ENCODE results near the gene SATB1. TPM values are rescaled to one million over a fixed set of nuclear protein-coding genes. Genes with fewer than 3 reads are reported as not detected.
"Not testable (repeated sequence)": the region's sequence is repeated elsewhere in the genome, so short reads cannot be mapped to it uniquely, and the experiment has no call there.

Gene SATB1
- total RNA-seq (2014; rRNA removed; shearing (Covaris generic); ENCODE audit: low replicate concordance) = 5.9 and 6.8 TPM in 2 replicates

- Histone ChIP-seq H3K4me1 (ENCODE audit: low read length) (peaks cover 21% of the 10 kb centered on the region), H3K4me2 (ENCODE audit: low read depth, low read length, poor library complexity, severe bottlenecking) (peak within 1 kb of the TSS; percentile 79), H3K36me3 (ENCODE audit: insufficient read depth, low read length) (no peaks in the 10 kb centered on the region), H3K9me2 (replicated peaks; ENCODE audit: insufficient read depth, low read length) (no peaks in the 10 kb centered on the region), H2AFZ (ENCODE audit: low read length) (peak within 1 kb of the TSS; percentile 97), H3K4me3 (ENCODE audit: low read length) (peak within 1 kb of the TSS; percentile 69), H3K79me2 (ENCODE audit: low read length) (no peaks in the 10 kb centered on the region), H3K9ac (ENCODE audit: low read length) (peak within 1 kb of the TSS; percentile 72), H4K20me1 (ENCODE audit: insufficient read depth, low read depth, low read length) (no peaks in the 10 kb centered on the region), H3K27me3 (ENCODE audit: low read length) (no peaks in the 10 kb centered on the region), H3K27ac (ENCODE audit: low read length) (no peak within 1 kb of the TSS), H3K9me3 (ENCODE audit: low read length) (no peaks in the 10 kb centered on the region)
- DNase-seq = peak; percentile 79
Observed at GRCh38 chr3:18424729-18425640, at the start of gene SATB1. SATB1 (minus strand) TSS chr3:18425339; CDS start chr3:18420967, 4,372 bp downstream.

GRCh38 chr3:18474202-18474601 lies 49.1 kb upstream of the SATB1 start:
- H3K4me1 ChIP-seq (ENCODE audit: low read length) = no peaks in the 10 kb centered on the region
- no peaks in the 10 kb centered on the region for H4K20me1 ChIP-seq (ENCODE audit: insufficient read depth, low read depth, low read length)
- no peaks in the 10 kb centered on the region for H3K9me3 ChIP-seq (ENCODE audit: low read length)
- no peak overlapping the region for H3K4me3 ChIP-seq (ENCODE audit: low read length)
- no peaks in the 10 kb centered on the region for H3K27me3 ChIP-seq (ENCODE audit: low read length)
- H3K79me2 ChIP-seq (ENCODE audit: low read length) = no peaks in the 10 kb centered on the region
- H3K9ac ChIP-seq (ENCODE audit: low read length) = no peak overlapping the region
- H2AFZ ChIP-seq (ENCODE audit: low read length) = no peak overlapping the region
- no peaks in the 10 kb centered on the region for H3K36me3 ChIP-seq (ENCODE audit: insufficient read depth, low read length)
- no peak for DNase-seq
- no peak overlapping the region for H3K27ac ChIP-seq (ENCODE audit: low read length)
- no peaks in the 10 kb centered on the region for H3K9me2 ChIP-seq (replicated peaks; ENCODE audit: insufficient read depth, low read length)
- H3K4me2 ChIP-seq (ENCODE audit: low read depth, low read length, poor library complexity, severe bottlenecking) = no peak overlapping the region

DNA sequence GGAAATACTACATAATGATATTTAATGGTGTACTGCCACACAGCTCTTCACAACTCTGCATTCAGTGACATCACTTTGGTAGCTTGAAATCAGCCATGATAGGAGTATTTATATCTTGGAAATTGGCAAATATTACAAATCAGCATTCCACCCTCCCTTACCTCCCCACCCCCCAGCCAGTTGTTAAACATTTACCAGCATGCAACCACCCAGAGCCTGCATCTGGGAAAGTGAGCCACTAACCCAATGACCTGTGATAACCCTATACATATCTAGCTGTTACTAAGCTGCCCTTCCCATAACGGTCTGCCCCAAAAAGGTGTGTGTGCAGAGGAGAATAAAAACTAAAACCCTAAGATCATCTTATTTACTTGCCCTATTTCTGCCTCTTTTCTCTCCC lies 44.6 kb upstream of the SATB1 start:
- Histone ChIP-seq H2AFZ (ENCODE audit: low read length) (no peak overlapping the region), H3K27me3 (ENCODE audit: low read length) (no peaks in the 10 kb centered on the region), H3K36me3 (ENCODE audit: insufficient read depth, low read length) (no peaks in the 10 kb centered on the region), H3K9me3 (ENCODE audit: low read length) (no peaks in the 10 kb centered on the region), H3K9ac (ENCODE audit: low read length) (no peak overlapping the region), H4K20me1 (ENCODE audit: insufficient read depth, low read depth, low read length) (no peaks in the 10 kb centered on the region), H3K4me3 (ENCODE audit: low read length) (no peak overlapping the region), H3K79me2 (ENCODE audit: low read length) (no peaks in the 10 kb centered on the region), H3K4me2 (ENCODE audit: low read depth, low read length, poor library complexity, severe bottlenecking) (no peak overlapping the region), H3K4me1 (ENCODE audit: low read length) (no peaks in the 10 kb centered on the region), H3K9me2 (replicated peaks; ENCODE audit: insufficient read depth, low read length) (no peaks in the 10 kb centered on the region), H3K27ac (ENCODE audit: low read length) (no peak overlapping the region)
- no peak for DNase-seq

- Histone ChIP-seq H3K9me3 (ENCODE audit: low read length) (no peaks in the 10 kb centered on the region), H3K79me2 (ENCODE audit: low read length) (no peaks in the 10 kb centered on the region), H3K9me2 (replicated peaks; ENCODE audit: insufficient read depth, low read length) (no peaks in the 10 kb centered on the region), H3K27ac (ENCODE audit: low read length) (no peak overlapping the region), H3K4me3 (ENCODE audit: low read length) (no peak overlapping the region), H4K20me1 (ENCODE audit: insufficient read depth, low read depth, low read length) (no peaks in the 10 kb centered on the region), H3K27me3 (ENCODE audit: low read length) (no peaks in the 10 kb centered on the region), H3K4me2 (ENCODE audit: low read depth, low read length, poor library complexity, severe bottlenecking) (no peak overlapping the region), H2AFZ (ENCODE audit: low read length) (no peak overlapping the region), H3K36me3 (ENCODE audit: insufficient read depth, low read length) (no peaks in the 10 kb centered on the region), H3K4me1 (ENCODE audit: low read length) (no peaks in the 10 kb centered on the region), H3K9ac (ENCODE audit: low read length) (no peak overlapping the region)
- no peak for DNase-seq
Observed at GRCh38 chr3:18466136-18466535, 41.0 kb upstream of the SATB1 start.

GRCh38 chr3:18454766-18455165 lies 29.6 kb upstream of the SATB1 start:
- no peaks in the 10 kb centered on the region for H3K9me3 ChIP-seq (ENCODE audit: low read length)

DNA sequence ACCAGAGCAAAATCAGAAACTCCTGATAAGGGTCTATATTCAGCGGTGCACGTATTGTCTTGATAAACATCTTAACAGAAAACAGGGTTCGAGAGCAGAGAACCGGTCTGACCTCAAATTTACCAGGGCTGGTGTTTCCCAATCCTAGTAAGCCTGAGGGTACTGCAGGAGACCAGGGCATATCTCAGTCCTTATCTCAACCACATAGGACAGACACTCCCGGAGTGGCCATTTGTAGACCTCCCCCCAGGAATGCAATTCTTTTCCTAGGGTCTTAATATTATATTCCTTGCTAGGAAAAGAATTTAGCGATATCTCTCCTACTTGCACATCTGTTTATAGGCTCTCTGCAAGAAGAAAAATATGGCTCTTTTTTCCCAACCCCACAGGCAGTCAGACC lies 24.5 kb upstream of the SATB1 start:
- not testable (repeated sequence) for H3K79me2 ChIP-seq (ENCODE audit: low read length); H4K20me1 ChIP-seq (ENCODE audit: insufficient read depth, low read depth, low read length); H3K4me2 ChIP-seq (ENCODE audit: low read depth, low read length, poor library complexity, severe bottlenecking); H3K9ac ChIP-seq (ENCODE audit: low read length); H3K27ac ChIP-seq (ENCODE audit: low read length); H3K4me1 ChIP-seq (ENCODE audit: low read length); H3K4me3 ChIP-seq (ENCODE audit: low read length); H3K9me3 ChIP-seq (ENCODE audit: low read length); DNase-seq; H2AFZ ChIP-seq (ENCODE audit: low read length); H3K27me3 ChIP-seq (ENCODE audit: low read length); H3K9me2 ChIP-seq (replicated peaks; ENCODE audit: insufficient read depth, low read length); H3K36me3 ChIP-seq (ENCODE audit: insufficient read depth, low read length)

More at GRCh38 chr3:18454766-18455165, 29.6 kb upstream of the SATB1 start:
- no peaks in the 10 kb centered on the region for H3K9me2 ChIP-seq (replicated peaks; ENCODE audit: insufficient read depth, low read length)
- no peak for DNase-seq
- no peak overlapping the region for H2AFZ ChIP-seq (ENCODE audit: low read length)
- H3K27me3 ChIP-seq (ENCODE audit: low read length) = no peaks in the 10 kb centered on the region
- no peak overlapping the region for H3K4me2 ChIP-seq (ENCODE audit: low read depth, low read length, poor library complexity, severe bottlenecking)
- no peaks in the 10 kb centered on the region for H3K79me2 ChIP-seq (ENCODE audit: low read length)
- no peak overlapping the region for H3K27ac ChIP-seq (ENCODE audit: low read length)
- no peak overlapping the region for H3K9ac ChIP-seq (ENCODE audit: low read length)
- no peaks in the 10 kb centered on the region for H3K4me1 ChIP-seq (ENCODE audit: low read length)
- no peak overlapping the region for H3K4me3 ChIP-seq (ENCODE audit: low read length)
- no peaks in the 10 kb centered on the region for H3K36me3 ChIP-seq (ENCODE audit: insufficient read depth, low read length)
- H4K20me1 ChIP-seq (ENCODE audit: insufficient read depth, low read depth, low read length) = no peaks in the 10 kb centered on the region

- no peaks in the 10 kb centered on the region for H3K9me2 ChIP-seq (replicated peaks; ENCODE audit: insufficient read depth, low read length)
- no peak overlapping the region for H3K27ac ChIP-seq (ENCODE audit: low read length)
- no peaks in the 10 kb centered on the region; the same call in 1 of the 2 replicates for H3K27me3 ChIP-seq (ENCODE audit: low read length)
Observed at GRCh38 chr3:18447720-18448119, 22.6 kb upstream of the SATB1 start.

GRCh38 chr3:18446149-18446825 lies 21.1 kb upstream of the SATB1 start:
- H3K36me3 ChIP-seq (ENCODE audit: insufficient read depth, low read length) = no peaks in the 10 kb centered on the region
- no peaks in the 10 kb centered on the region for H4K20me1 ChIP-seq (ENCODE audit: insufficient read depth, low read depth, low read length)
- no peaks in the 10 kb centered on the region for H3K9me3 ChIP-seq (ENCODE audit: low read length)
- no peak overlapping the region for H3K4me2 ChIP-seq (ENCODE audit: low read depth, low read length, poor library complexity, severe bottlenecking)
- no peak for DNase-seq
- no peak overlapping the region for H3K4me3 ChIP-seq (ENCODE audit: low read length)
- no peaks in the 10 kb centered on the region for H3K9me2 ChIP-seq (replicated peaks; ENCODE audit: insufficient read depth, low read length)
- H3K4me1 ChIP-seq (ENCODE audit: low read length) = peaks cover 3% of the 10 kb centered on the region; the same call in 1 of the 2 replicates
- no peak overlapping the region for H2AFZ ChIP-seq (ENCODE audit: low read length)
- no peaks in the 10 kb centered on the region for H3K79me2 ChIP-seq (ENCODE audit: low read length)
- no peaks in the 10 kb centered on the region; the same call in 1 of the 2 replicates for H3K27me3 ChIP-seq (ENCODE audit: low read length)
- H3K27ac ChIP-seq (ENCODE audit: low read length) = no peak overlapping the region
- H3K9ac ChIP-seq (ENCODE audit: low read length) = no peak overlapping the region

More at GRCh38 chr3:18447720-18448119, 22.6 kb upstream of the SATB1 start:
- Histone ChIP-seq H3K9ac (ENCODE audit: low read length) (no peak overlapping the region), H3K9me3 (ENCODE audit: low read length) (no peaks in the 10 kb centered on the region), H3K36me3 (ENCODE audit: insufficient read depth, low read length) (no peaks in the 10 kb centered on the region), H2AFZ (ENCODE audit: low read length) (no peak overlapping the region), H3K4me2 (ENCODE audit: low read depth, low read length, poor library complexity, severe bottlenecking) (no peak overlapping the region), H3K79me2 (ENCODE audit: low read length) (no peaks in the 10 kb centered on the region), H4K20me1 (ENCODE audit: insufficient read depth, low read depth, low read length) (no peaks in the 10 kb centered on the region), H3K4me3 (ENCODE audit: low read length) (no peak overlapping the region), H3K4me1 (ENCODE audit: low read length) (peaks cover 3% of the 10 kb centered on the region; the same call in 1 of the 2 replicates)
- DNase-seq = no peak
